ENCODE measurements around the gene FKBP5. TPM values are rescaled to one million over a fixed set of nuclear protein-coding genes. Genes with fewer than 3 reads are reported as not detected.

FKBP5 gene
- total and polyA plus RNA-seq, 9 of the 15 experiments (the other 6 are each of a cell fraction or from before 2014, with no cell fraction given) = 32.7 to 151 (median 75.0) TPM

- TF ChIP-seq ZNF197 (CRISPR knock-in tag; IDR thresholded peaks at IDR 0.05; ENCODE audit: low read depth) = no peak
- TF ChIP-seq TFE3 (CRISPR knock-in tag; IDR thresholded peaks at IDR 0.05) = no peak
- no peak for TF ChIP-seq ADNP (tag; IDR thresholded peaks at IDR 0.05)
- TF ChIP-seq NFATC3 (IDR thresholded peaks at IDR 0.05) = no peak
These were observed 5.7 kb upstream of the FKBP5 start (continued) for GRCh38 chr6:35694462-35694861.

- no peaks in the 10 kb centered on the region for H3K27me3 ChIP-seq (ENCODE audit: control insufficient read depth in 2 of 2, insufficient read depth in 2 of 2, low read length in 2 of 2)
- BruUV-seq (replicated peaks) = no TSS peak
- H4K20me1 ChIP-seq (replicated peaks; ENCODE audit: control insufficient read depth, insufficient read depth, low read length) = peaks cover 7% of the 10 kb centered on the region
- TF ChIP-seq LEF1 (IDR thresholded peaks at IDR 0.05) (no peak), CEBPB (tag; IDR thresholded peaks at IDR 0.05) (0 out of 2 replicates have a peak, but pooled peaks have one; percentile 30)
- peaks cover 4% of the 10 kb centered on the region for H3K9me3 ChIP-seq (replicated peaks; ENCODE audit: control insufficient read depth, insufficient read depth, low read depth, low read length)
- CTCF ChIA-PET (ENCODE audit: low intra/inter-chr PET ratio) = no interaction called here
- no peaks in the 10 kb centered on the region for H3K9me1 ChIP-seq (ENCODE audit: control insufficient read depth, insufficient read depth, low read length)
- no peaks in the 10 kb centered on the region for H3K36me3 ChIP-seq (ENCODE audit: control insufficient read depth, insufficient read depth, low read length)
- POLR2A ChIA-PET = interaction anchor here (0.8 to 1.4 kb wide), 2 partner anchors 8 to 37 kb away, joined by 3 to 4 read pairs; no protein-coding TSS in a partner anchor
- no peak overlapping the region for H3K4me3 ChIP-seq
- H3K79me2 ChIP-seq (ENCODE audit: control insufficient read depth, insufficient read depth, low read length) = peaks cover 25% of the 10 kb centered on the region
- H3K4me1 ChIP-seq (replicated peaks in 1 of 2; ENCODE audit: control insufficient read depth in 2 of 2, insufficient read depth in 2 of 2, low read length in 2 of 2) = peaks cover 5 to 20% of the 10 kb centered on the region in 2 experiments; a peak in 4 of 5 replicates
- H3K4me2 ChIP-seq (ENCODE audit: insufficient read depth, low read length) = no peak overlapping the region
- ATAC-seq (no peak), DNase-seq (ENCODE audit: extremely low read depth in 1 of 4, low spot score in 3 of 4) (no peak), FAIRE-seq (no peak)
- H2AFZ ChIP-seq (ENCODE audit: low read depth, low read length) = peak overlapping the region; percentile 86
- WGBS (ENCODE audit: insufficient coverage, low coverage, missing lambda C conversion rate) = 63% methylated on average over 10 of the region's 10 CpGs
- no peak overlapping the region for H3K27ac ChIP-seq (ENCODE audit: extremely low read depth, low read depth, low read length)
- intact Hi-C loops (cut with micrococcal nuclease) = no loop called here
- H3K9ac ChIP-seq (ENCODE audit: insufficient read depth in 1 of 2, low read depth in 2 of 2, low read length in 2 of 2) = peak overlapping the region in 1 of 2 experiments; percentile 7; a peak in 1 of 4 replicates
- in situ Hi-C loops (cut with MboI) = no loop called here
These were observed 2.5 kb upstream of the FKBP5 start for GRCh38 chr6:35691027-35691824.
